Measurements from ENCODE around the gene ZXDB.

DNA sequence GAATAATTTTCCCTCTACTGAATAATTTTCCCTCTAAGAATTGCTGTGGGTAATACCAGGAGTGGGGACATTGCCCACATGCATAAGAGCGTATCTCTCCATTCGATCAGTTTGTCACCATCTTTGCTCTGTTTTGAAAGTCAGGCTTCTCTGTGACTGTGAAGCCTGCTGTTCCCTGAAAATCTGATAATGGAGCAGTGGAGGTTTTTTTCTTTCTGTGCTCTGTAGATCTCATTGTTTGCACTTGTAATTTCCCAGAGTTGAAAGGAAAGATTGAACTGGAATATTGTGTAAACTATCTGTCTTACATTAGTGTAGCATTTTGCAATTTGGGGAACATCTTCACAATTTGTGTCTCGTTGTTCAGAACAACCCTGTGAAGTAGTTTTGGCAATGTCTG is 4.3 kb downstream of the ZXDB start:
- TF ChIP-seq, protein P1, sequence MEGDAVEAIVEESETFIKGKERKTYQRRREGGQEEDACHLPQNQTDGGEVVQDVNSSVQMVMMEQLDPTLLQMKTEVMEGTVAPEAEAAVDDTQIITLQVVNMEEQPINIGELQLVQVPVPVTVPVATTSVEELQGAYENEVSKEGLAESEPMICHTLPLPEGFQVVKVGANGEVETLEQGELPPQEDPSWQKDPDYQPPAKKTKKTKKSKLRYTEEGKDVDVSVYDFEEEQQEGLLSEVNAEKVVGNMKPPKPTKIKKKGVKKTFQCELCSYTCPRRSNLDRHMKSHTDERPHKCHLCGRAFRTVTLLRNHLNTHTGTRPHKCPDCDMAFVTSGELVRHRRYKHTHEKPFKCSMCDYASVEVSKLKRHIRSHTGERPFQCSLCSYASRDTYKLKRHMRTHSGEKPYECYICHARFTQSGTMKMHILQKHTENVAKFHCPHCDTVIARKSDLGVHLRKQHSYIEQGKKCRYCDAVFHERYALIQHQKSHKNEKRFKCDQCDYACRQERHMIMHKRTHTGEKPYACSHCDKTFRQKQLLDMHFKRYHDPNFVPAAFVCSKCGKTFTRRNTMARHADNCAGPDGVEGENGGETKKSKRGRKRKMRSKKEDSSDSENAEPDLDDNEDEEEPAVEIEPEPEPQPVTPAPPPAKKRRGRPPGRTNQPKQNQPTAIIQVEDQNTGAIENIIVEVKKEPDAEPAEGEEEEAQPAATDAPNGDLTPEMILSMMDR (IDR thresholded peaks at IDR 0.05 in 2 of 3, conservative IDR thresholded peaks at IDR 0.05 in 1 of 3; ENCODE audit: borderline replicate concordance in 1 of 3, insufficient read depth in 1 of 3, low read depth in 2 of 3, low read length in 2 of 3), result no peak
- TF ChIP-seq YY1 (IDR thresholded peaks at IDR 0.05; ENCODE audit: extremely low read depth, insufficient replicate concordance, low read depth, low read length), result no peak
- TF ChIP-seq, protein P2, sequence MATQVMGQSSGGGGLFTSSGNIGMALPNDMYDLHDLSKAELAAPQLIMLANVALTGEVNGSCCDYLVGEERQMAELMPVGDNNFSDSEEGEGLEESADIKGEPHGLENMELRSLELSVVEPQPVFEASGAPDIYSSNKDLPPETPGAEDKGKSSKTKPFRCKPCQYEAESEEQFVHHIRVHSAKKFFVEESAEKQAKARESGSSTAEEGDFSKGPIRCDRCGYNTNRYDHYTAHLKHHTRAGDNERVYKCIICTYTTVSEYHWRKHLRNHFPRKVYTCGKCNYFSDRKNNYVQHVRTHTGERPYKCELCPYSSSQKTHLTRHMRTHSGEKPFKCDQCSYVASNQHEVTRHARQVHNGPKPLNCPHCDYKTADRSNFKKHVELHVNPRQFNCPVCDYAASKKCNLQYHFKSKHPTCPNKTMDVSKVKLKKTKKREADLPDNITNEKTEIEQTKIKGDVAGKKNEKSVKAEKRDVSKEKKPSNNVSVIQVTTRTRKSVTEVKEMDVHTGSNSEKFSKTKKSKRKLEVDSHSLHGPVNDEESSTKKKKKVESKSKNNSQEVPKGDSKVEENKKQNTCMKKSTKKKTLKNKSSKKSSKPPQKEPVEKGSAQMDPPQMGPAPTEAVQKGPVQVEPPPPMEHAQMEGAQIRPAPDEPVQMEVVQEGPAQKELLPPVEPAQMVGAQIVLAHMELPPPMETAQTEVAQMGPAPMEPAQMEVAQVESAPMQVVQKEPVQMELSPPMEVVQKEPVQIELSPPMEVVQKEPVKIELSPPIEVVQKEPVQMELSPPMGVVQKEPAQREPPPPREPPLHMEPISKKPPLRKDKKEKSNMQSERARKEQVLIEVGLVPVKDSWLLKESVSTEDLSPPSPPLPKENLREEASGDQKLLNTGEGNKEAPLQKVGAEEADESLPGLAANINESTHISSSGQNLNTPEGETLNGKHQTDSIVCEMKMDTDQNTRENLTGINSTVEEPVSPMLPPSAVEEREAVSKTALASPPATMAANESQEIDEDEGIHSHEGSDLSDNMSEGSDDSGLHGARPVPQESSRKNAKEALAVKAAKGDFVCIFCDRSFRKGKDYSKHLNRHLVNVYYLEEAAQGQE (IDR thresholded peaks at IDR 0.05; ENCODE audit: low read depth), result no peak
- TF ChIP-seq JUND (IDR thresholded peaks at IDR 0.05), result no peak
- TF ChIP-seq EZH2 (IDR thresholded peaks at IDR 0.05), result no peak
- no peak for TF ChIP-seq SP1 (IDR thresholded peaks at IDR 0.05; ENCODE audit: low read depth)
- TF ChIP-seq RAD21 (IDR thresholded peaks at IDR 0.05; ENCODE audit: low read depth), result no peak
- TF ChIP-seq POLR2A (IDR thresholded peaks at IDR 0.05; ENCODE audit: borderline replicate concordance, extremely low read depth, insufficient read depth, insufficient read length), result no peak
